HG02588 (cell line): ENCODE data around the gene LYL1.
"Not testable (repeated sequence)": the region's sequence is repeated elsewhere in the genome, so short reads cannot be mapped to it uniquely, and the experiment has no call there.

Experiments used
- ATAC-seq: cut with Tn5 transposase; IDR thresholded peaks from one replicate; pipeline ENCODE4 v1.9.1; 2021; ENCODE audit warnings: mild to moderate bottlenecking, moderate library complexity; ENCODE audit not compliant: unreplicated experiment

Gene LYL1

GRCh38 chr19:13102666-13103580 lies at the start of gene LYL1:
TSS of gene LYL1 (minus strand) at chr19:13102858. CDS start at chr19:13101171, 1,687 bp downstream.
- peak; percentile 30 for ATAC-seq

- ATAC-seq, result peak; percentile 34
Measured at GRCh38 chr19:13151605-13152355, 49.1 kb upstream of the LYL1 start.

- ATAC-seq, result no peak
Measured at GRCh38 chr19:13150931-13151604, 48.4 kb upstream of the LYL1 start.

- ATAC-seq, result peak; percentile 32
Measured at GRCh38 chr19:13150187-13150930, 47.7 kb upstream of the LYL1 start, which contains the start of the genes IER2 and STX10. TSS of gene IER2 (plus strand) at chr19:13150411. CDS start at chr19:13153187, 2,776 bp downstream. TSS of gene STX10 (minus strand) at chr19:13150375. CDS start at chr19:13150173, 202 bp downstream.

GRCh38 chr19:13149628-13150186 lies 47.0 kb upstream of the LYL1 start:
- ATAC-seq, result no peak

- ATAC-seq, result not testable (repeated sequence)
Measured at GRCh38 chr19:13149173-13149627, 46.5 kb upstream of the LYL1 start.

GRCh38 chr19:13146763-13147563 lies 44.3 kb upstream of the LYL1 start:
- no peak for ATAC-seq

- no peak for ATAC-seq
Measured at GRCh38 chr19:13139633-13140311, 37.1 kb upstream of the LYL1 start.

GRCh38 chr19:13138916-13139198 lies 36.2 kb upstream of the LYL1 start:
- ATAC-seq, result no peak

GRCh38 chr19:13138171-13138915 lies 35.7 kb upstream of the LYL1 start:
- no peak for ATAC-seq

GRCh38 chr19:13137290-13137794 lies 34.7 kb upstream of the LYL1 start:
- no peak for ATAC-seq

GRCh38 chr19:13135068-13136062 lies 32.7 kb upstream of the LYL1 start:
- ATAC-seq, result no peak

- no peak for ATAC-seq
Measured at GRCh38 chr19:13134626-13135025, 32.0 kb upstream of the LYL1 start.

GRCh38 chr19:13133241-13133870 lies 30.7 kb upstream of the LYL1 start:
- ATAC-seq, result no peak

- no peak for ATAC-seq
Measured at GRCh38 chr19:13132471-13133180, 30.0 kb upstream of the LYL1 start.
